Prostate gland (tissue), 2 donors: Measurements from ENCODE around the gene RIPOR3.

Experiments
- CTCF ChIP-seq, 4 experiments: fragments of 200-600 bp in 2 of 4; fragments of 450-650 bp in 2 of 4; sonication (generic) in 2 of 4; IDR thresholded peaks; 1 replicate in 3 of 4; 2 replicates in 1 of 4; pipeline ENCODE4 v1.5.1; 2016 to 2019; ENCODE audit warnings: antibody characterized with exemption in 4 of 4, mild to moderate bottlenecking in 2 of 4, moderate library complexity in 2 of 4
- POLR2A ChIP-seq: fragments of 450-650 bp; IDR thresholded peaks from one replicate; pipeline ENCODE4 v1.6.1; 2016; ENCODE audit warnings: antibody characterized with exemption, mild to moderate bottlenecking

GRCh38 chr20:50668798-50669197 is 22.5 kb downstream of the RIPOR3 start:
- TF ChIP-seq CTCF (IDR thresholded peaks at IDR 0.05) (no peak), POLR2A (no peak)
